Measurements from ENCODE around the gene SMARCC1. TPM values are rescaled to one million over a fixed set of nuclear protein-coding genes. Genes with fewer than 3 reads are reported as not detected.

The SMARCC1 gene
- total RNA-seq, 4 donors from 2014 or later: 28.2 to 51.7 (median 31.2) TPM

DNA sequence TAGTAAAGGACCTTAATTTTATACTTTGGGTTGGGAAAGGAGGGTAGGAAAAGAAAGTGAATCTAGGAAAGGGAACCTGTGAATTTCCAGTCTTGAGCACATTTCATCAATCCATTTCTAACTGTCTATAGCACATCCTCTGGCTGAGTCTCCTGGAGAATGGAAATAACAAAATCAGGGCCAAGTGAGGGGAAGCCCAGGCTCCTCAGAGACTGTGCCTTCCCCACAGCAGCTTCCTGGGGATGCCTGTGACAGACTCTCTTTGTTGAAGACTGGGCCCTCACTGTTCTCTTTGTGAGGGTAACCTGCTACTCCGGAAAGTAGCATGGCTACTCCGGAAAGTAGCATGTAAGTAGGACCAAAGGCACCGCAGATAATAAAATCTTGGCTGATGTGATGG, 180.4 kb downstream of the SMARCC1 start:
- Histone ChIP-seq H3K27me3 (no peaks in the 10 kb centered on the region), H3K27ac (no peak overlapping the region), H3K9me3 (no peaks in the 10 kb centered on the region), H3K36me3 (peaks cover 0 to 89% (median 7%) of the 10 kb centered on the region in 3 donors), H3K4me1 (no peaks in the 10 kb centered on the region), H3K4me3 (no peak overlapping the region)
- no peak for TF ChIP-seq POLR2A (IDR thresholded peaks at IDR 0.05)
- intact Hi-C loops (cut with DNase I): no loop called here
- 95 to 100% methylated on average over 3 of the region's 3 CpGs for WGBS, 2 donors
- no peak for DNase-seq

DNA sequence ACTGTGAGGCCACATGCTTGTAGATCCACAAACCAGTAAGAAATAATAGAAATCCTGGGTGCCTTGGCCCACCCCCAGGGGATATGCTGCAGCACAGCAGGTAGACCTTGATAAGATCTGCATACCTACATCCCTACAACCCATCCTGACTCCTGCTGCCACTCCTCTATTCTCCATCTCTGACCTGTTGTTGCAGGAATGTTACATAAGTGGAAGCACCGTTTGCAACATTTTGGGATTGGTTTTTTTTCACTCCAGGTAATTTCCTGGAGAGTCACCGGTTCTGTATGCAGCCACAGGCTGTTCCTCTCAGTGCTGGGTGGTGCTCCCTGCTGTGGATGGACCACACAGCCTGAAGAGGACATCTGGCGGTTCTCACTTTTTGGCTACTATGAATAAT, 186.9 kb downstream of the SMARCC1 start:
- no peak for DNase-seq
- TF ChIP-seq, protein P1, sequence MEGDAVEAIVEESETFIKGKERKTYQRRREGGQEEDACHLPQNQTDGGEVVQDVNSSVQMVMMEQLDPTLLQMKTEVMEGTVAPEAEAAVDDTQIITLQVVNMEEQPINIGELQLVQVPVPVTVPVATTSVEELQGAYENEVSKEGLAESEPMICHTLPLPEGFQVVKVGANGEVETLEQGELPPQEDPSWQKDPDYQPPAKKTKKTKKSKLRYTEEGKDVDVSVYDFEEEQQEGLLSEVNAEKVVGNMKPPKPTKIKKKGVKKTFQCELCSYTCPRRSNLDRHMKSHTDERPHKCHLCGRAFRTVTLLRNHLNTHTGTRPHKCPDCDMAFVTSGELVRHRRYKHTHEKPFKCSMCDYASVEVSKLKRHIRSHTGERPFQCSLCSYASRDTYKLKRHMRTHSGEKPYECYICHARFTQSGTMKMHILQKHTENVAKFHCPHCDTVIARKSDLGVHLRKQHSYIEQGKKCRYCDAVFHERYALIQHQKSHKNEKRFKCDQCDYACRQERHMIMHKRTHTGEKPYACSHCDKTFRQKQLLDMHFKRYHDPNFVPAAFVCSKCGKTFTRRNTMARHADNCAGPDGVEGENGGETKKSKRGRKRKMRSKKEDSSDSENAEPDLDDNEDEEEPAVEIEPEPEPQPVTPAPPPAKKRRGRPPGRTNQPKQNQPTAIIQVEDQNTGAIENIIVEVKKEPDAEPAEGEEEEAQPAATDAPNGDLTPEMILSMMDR (IDR thresholded peaks at IDR 0.05): no peak
- no peak for TF ChIP-seq POLR2A (IDR thresholded peaks at IDR 0.05)
- intact Hi-C loops (cut with DNase I): no loop called here

DNA sequence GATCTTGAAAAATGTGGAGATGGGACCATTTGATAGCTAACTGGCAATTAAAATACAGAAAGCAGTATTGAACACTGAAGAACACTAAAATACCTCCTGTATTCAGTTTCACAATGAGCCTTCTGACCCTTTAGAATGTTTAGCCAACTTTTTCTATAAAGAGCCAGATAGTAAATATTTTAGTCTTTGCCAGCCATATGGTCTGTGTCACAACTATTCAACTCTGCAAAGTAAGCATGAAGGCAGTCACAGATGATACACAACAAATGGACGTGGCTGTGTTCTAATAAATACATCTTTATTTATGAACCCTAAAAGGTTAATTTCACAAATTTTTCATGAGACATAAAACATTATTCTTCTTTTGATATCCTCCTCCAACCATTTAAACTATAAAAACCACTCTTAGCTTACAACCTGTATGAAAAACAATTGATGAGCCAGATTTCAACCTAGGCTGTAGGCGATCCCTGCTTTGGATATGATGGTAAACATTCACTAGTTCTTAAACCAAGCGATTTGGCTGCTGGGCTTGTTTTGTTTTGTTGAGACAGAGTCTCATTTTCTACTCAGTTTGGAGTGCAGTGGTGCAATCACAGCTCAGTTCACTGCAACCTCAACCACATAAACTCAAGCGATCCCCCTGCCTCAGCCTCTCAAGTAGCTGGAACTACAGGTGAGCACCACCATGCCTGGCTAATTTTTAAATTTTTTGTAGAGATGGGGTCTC, 189.5 kb downstream of the SMARCC1 start:
- H3K9me3 ChIP-seq: no peaks in the 10 kb centered on the region
- TF ChIP-seq, protein P1 (IDR thresholded peaks at IDR 0.05): no peak
- no peak for TF ChIP-seq POLR2A (IDR thresholded peaks at IDR 0.05)
- H3K36me3 ChIP-seq: peaks cover 0 to 92% (median 20%) of the 10 kb centered on the region in 3 donors
- no peaks in the 10 kb centered on the region for H3K4me1 ChIP-seq
- H3K27ac ChIP-seq: no peak overlapping the region
- no peak for DNase-seq
- no peak overlapping the region for H3K4me3 ChIP-seq
- intact Hi-C loops (cut with DNase I): no loop called here
- 65 to 73% methylated on average over 4 of the region's 4 CpGs for WGBS, 2 donors
- no peaks in the 10 kb centered on the region for H3K27me3 ChIP-seq

More for the DNA sequence above, 186.9 kb downstream of the SMARCC1 start:
- Histone ChIP-seq H3K4me3 (no peak overlapping the region), H3K4me1 (no peaks in the 10 kb centered on the region), H3K9me3 (no peaks in the 10 kb centered on the region), H3K27ac (no peak overlapping the region), H3K27me3 (no peaks in the 10 kb centered on the region), H3K36me3 (peaks cover 0 to 92% (median 10%) of the 10 kb centered on the region in 3 donors)
- WGBS, 2 donors: 53 to 66% methylated on average over 3 of the region's 3 CpGs

DNA sequence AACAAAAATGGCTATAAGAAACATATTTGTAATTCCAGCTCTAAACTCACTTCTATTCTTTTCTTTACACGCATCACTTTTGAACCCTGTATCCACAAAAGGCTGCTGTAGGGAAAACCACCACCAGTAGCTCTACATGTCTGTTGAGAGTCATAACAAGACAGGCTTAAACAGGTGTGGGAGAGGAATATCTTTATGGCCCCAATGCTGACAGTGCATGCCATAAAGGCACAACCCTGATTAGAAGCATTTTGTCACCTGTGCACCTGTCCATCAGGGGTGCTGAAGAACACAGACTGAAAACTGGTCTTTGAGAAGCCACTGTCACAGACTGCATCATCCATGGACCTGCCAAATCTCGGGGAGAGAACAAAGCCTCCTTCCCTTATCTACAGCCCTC, 191.5 kb downstream of the SMARCC1 start:
- Histone ChIP-seq H3K4me3 (no peak overlapping the region), H3K36me3 (peaks cover 0 to 98% (median 20%) of the 10 kb centered on the region in 3 donors), H3K27me3 (no peaks in the 10 kb centered on the region), H3K4me1 (no peaks in the 10 kb centered on the region), H3K27ac (no peak overlapping the region), H3K9me3 (no peaks in the 10 kb centered on the region)
- intact Hi-C loops (cut with DNase I): no loop called here
- TF ChIP-seq, protein P1 (IDR thresholded peaks at IDR 0.05): no peak
- TF ChIP-seq POLR2A (IDR thresholded peaks at IDR 0.05): no peak
- WGBS, 2 donors: 89 to 95% methylated on average over 2 of the region's 2 CpGs
- no peak for DNase-seq

DNA sequence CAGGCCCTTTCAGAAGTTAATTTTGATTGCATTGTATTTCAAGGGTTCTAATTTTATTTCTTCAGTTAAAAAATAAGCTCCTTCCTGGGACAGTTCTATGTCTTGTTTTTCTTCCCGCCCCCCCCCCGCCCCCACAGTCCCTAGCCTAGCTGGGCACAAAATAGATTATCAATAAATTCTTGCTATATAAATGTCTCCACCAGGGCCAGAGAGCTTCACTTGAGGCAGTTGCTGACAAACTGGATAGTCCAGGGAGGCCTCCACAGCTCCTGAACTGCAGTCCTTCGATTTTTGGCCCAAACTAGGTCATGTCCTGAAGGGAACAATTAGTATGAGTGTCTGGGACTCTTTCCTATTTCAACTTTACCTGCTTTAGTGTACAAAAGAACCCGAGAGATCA, 193.1 kb downstream of the SMARCC1 start:
- Histone ChIP-seq H3K27me3 (no peaks in the 10 kb centered on the region), H3K27ac (no peak overlapping the region), H3K4me3 (no peak overlapping the region), H3K9me3 (no peaks in the 10 kb centered on the region), H3K4me1 (no peaks in the 10 kb centered on the region), H3K36me3 (peaks cover 0 to 89% (median 20%) of the 10 kb centered on the region in 3 donors)
- 85 to 89% methylated on average over 2 to 4 of the region's 4 CpGs for WGBS, 2 donors
- intact Hi-C loops (cut with DNase I): no loop called here
- no peak for DNase-seq
- no peak for TF ChIP-seq POLR2A (IDR thresholded peaks at IDR 0.05)

DNA sequence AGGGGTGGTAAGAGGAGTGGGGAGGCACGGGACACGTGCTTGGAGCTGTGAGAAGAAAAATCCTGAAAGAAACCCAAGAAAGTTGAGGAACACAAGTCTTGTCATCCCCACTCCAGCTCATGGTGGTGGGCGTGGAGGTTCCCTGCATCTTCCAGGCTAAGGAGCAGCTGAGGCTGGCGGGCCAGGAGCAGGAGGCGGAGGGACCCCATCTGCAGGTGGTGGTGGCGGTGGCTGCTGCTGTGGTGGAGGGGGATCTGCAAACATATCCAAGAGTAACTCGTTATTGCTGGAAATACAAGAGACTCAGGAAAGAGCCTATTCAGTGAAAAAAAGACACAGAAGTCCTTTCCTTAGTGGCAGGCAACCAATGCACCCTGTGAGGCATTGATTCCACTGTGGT, 193.6 kb downstream of the SMARCC1 start:
- 87 to 91% methylated on average over 7 of the region's 7 CpGs for WGBS, 2 donors
- no peak overlapping the region for H3K27ac ChIP-seq
- H3K27me3 ChIP-seq: no peaks in the 10 kb centered on the region
- no peaks in the 10 kb centered on the region for H3K9me3 ChIP-seq
- no peak overlapping the region for H3K4me3 ChIP-seq
- intact Hi-C loops (cut with DNase I): no loop called here
- H3K4me1 ChIP-seq: no peaks in the 10 kb centered on the region
- TF ChIP-seq, protein P1 (IDR thresholded peaks at IDR 0.05): no peak
- no peak for TF ChIP-seq POLR2A (IDR thresholded peaks at IDR 0.05)
- DNase-seq: no peak
- H3K36me3 ChIP-seq: peaks cover 0 to 83% (median 20%) of the 10 kb centered on the region in 3 donors

Measured in esophagus squamous epithelium (tissue), 5 donors.